Caki2 (cell line): ENCODE data around the gene THBD. TPM values are rescaled to one million over a fixed set of nuclear protein-coding genes. Genes with fewer than 3 reads are reported as not detected.

Source experiments
- DNase-seq: peaks from one replicate; pipeline ENCODE4 v3.0.0-alpha.2; 2015; ENCODE audit warnings: low read depth
- in situ Hi-C: cut with HindIII; loops from 2 replicates; pipeline ENCODE4 v1.10.0; 2016; ENCODE audit warnings: low sequenced_read_pairs, low pct_unique_long_range_greater_than_20kb, mixed read lengths
- total RNA-seq: library from RNA; depleted of rRNA; stranded (reverse); fragments of >200 nt; shearing (Covaris generic); gene quantifications from 2 replicates; pipeline ENCODE4 v1.2.3, GENCODE V29; 2014; ENCODE audit warnings: low replicate concordance; rRNA removed

The THBD gene
- total RNA-seq, 1 experiment from 2014 or later: 15.7 TPM

- no peak for DNase-seq
- in situ Hi-C loops: no loop called here
These were observed 46.3 kb downstream of the THBD start for GRCh38 chr20:23003077-23003635.

DNA sequence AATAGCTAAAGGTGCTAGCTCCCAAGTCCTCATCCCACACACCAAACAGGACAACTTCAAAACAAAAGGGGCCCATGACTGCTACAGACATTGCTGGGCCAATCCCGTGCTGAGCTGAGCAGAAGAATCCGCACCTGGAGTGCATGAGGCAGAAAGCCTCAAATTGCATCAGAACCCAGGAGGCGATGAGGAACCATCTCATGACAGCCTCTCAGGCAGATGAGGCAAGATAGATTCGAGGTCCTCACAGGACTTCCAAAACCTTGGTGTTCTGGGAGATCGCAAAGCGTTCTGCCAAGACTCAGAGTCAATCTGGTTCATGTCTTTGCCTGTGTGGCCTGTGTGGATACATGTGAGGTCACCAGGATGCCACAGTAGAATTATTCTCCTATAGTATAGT is 47.2 kb downstream of the THBD start:
- DNase-seq: no peak
- in situ Hi-C loops: no loop called here

GRCh38 chr20:23000232-23000947 is 49.1 kb downstream of the THBD start:
- in situ Hi-C loops: no loop called here
- no peak for DNase-seq

DNA sequence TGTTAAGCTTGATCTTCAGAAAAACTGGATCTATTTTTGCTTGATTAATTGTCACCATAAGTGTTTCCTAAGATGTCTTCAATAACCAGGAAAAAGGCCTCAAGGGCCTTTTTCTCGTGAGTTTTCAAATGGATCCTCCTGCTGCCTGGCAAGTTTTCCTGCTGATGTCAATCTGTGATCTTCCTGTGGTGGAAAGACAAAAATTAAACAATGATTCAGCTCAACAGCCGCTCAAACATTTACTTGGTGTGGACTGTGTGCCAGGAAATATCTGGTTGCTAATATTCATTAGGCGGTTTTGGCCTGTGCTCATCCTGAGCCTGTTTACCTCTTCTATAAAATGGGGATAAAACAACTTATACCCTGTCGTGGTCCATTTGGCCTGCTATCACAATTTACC is 49.7 kb downstream of the THBD start:
- in situ Hi-C loops: no loop called here
- peak; percentile 27 for DNase-seq

- in situ Hi-C loops: no loop called here
- no peak for DNase-seq
These were observed 51.0 kb downstream of the THBD start for GRCh38 chr20:22998476-22998875.

DNA sequence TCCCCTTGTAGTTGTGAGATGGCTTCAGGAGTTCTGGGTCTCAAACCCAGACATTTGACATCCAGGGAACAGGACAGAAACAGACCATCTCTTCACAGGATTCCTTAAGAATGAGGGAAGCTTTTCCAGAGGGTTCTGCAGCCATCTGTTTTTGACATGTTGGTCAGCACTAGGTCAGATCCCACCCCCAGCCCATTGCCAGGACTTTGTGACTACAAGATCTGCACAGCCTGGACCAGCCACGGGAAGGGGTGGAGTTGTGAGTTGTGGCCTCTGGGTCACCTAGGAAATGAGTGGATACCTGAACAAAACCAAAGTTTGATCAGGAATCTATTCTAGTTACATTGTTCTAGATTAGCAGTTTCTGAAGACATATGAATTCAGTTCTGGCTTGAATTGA is 53.5 kb downstream of the THBD start:
- in situ Hi-C loops: no loop called here
- no peak for DNase-seq

Other genes starting within 250 kb of the THBD start
- not detected in 2 replicates for gene SSTR4, start 14.4 kb downstream of the THBD start, total RNA-seq
- gene CD93, start 36.7 kb upstream of the THBD start, total RNA-seq: not detected in 2 replicates